Measurements from ENCODE around the gene PASK.

PASK gene

DNA sequence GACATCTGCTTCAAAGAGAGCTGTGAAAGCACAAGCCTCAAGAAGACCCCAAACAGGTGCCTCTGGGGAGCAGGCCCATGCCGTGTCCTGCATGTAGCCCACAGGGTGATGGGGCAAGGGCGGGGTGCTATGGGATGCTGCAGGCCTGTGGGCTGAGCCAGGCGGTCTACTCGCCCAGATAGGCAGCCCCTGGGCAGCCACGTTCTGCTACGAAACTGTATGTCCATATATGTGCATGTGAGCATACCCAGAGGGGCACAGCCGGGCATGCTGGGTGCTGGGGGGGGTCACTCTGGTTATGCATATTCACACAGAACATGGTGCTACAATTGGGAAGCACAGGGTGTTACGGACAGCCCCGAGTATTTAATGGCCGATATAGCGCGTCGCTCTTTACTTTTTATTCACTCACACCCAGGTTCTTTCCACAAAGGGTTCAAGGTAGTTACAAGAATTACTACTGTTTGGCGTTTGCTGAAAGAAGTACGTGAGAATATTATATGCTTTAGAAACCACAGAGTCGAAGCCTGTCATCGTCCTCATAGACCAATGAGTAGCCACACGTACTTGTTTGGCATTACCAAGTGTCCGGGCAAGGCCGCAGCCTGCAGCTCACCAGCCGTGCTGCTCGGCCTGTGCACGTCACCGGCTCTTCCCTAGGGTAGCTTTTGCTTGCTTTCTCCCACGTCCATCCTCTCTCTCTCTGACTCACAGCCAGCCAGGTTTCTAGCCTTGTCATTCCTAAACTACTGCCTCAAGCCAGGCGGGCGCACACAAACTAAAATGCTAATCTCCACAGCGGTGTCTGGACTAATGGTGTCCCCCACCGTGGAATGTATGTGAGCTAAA, 61.6 kb downstream of the PASK start:
- H3K27ac ChIP-seq (ENCODE audit: insufficient read depth, low read depth, low read length, poor library complexity, severe bottlenecking), result no peak overlapping the region
- H3K36me3 ChIP-seq (ENCODE audit: control insufficient read depth, insufficient read depth, low read length), result peaks cover 31% of the 10 kb centered on the region
- no peak overlapping the region for H3K4me3 ChIP-seq (ENCODE audit: insufficient read depth, low read depth, low read length)
- H3K9me3 ChIP-seq (ENCODE audit: control insufficient read depth, low read length), result no peaks in the 10 kb centered on the region
- 95 to 96% methylated on average over 29 of the region's 29 CpGs for WGBS, 2 experiments
- no peaks in the 10 kb centered on the region for H3K27me3 ChIP-seq (ENCODE audit: control insufficient read depth, insufficient read depth, low read length, poor library complexity, severe bottlenecking)
- no peaks in the 10 kb centered on the region for H3K4me1 ChIP-seq (ENCODE audit: control insufficient read depth, insufficient read depth, low read length)

- no peak overlapping the region for H3K27ac ChIP-seq (ENCODE audit: insufficient read depth, low read depth, low read length, poor library complexity, severe bottlenecking)
- 92 to 95% methylated on average over 4 of the region's 4 CpGs for WGBS, 2 experiments
- no peaks in the 10 kb centered on the region for H3K9me3 ChIP-seq (ENCODE audit: control insufficient read depth, low read length)
- no peaks in the 10 kb centered on the region for H3K27me3 ChIP-seq (ENCODE audit: control insufficient read depth, insufficient read depth, low read length, poor library complexity, severe bottlenecking)
- no peak overlapping the region for H3K4me3 ChIP-seq (ENCODE audit: insufficient read depth, low read depth, low read length)
- peaks cover 20% of the 10 kb centered on the region for H3K36me3 ChIP-seq (ENCODE audit: control insufficient read depth, insufficient read depth, low read length)
- no peaks in the 10 kb centered on the region for H3K4me1 ChIP-seq (ENCODE audit: control insufficient read depth, insufficient read depth, low read length)
Observed at GRCh38 chr2:241084856-241085444, 64.3 kb downstream of the PASK start.

GRCh38 chr2:241083091-241083415, 66.2 kb downstream of the PASK start:
- H3K4me3 ChIP-seq (ENCODE audit: insufficient read depth, low read depth, low read length), result no peak overlapping the region
- no peaks in the 10 kb centered on the region for H3K4me1 ChIP-seq (ENCODE audit: control insufficient read depth, insufficient read depth, low read length)
- H3K27ac ChIP-seq (ENCODE audit: insufficient read depth, low read depth, low read length, poor library complexity, severe bottlenecking), result no peak overlapping the region
- no peaks in the 10 kb centered on the region for H3K27me3 ChIP-seq (ENCODE audit: control insufficient read depth, insufficient read depth, low read length, poor library complexity, severe bottlenecking)
- peaks cover 9% of the 10 kb centered on the region for H3K36me3 ChIP-seq (ENCODE audit: control insufficient read depth, insufficient read depth, low read length)
- no peaks in the 10 kb centered on the region for H3K9me3 ChIP-seq (ENCODE audit: control insufficient read depth, low read length)
- 86% methylated on average over 5 of the region's 5 CpGs for WGBS, 2 experiments

- WGBS, 2 experiments, result 87 to 88% methylated on average over 14 of the region's 14 CpGs
- H3K27ac ChIP-seq (ENCODE audit: insufficient read depth, low read depth, low read length, poor library complexity, severe bottlenecking), result no peak overlapping the region
Observed at GRCh38 chr2:241082341-241083090, 66.8 kb downstream of the PASK start.

GRCh38 chr2:241081643-241082340, 67.5 kb downstream of the PASK start:
- no peak overlapping the region for H3K27ac ChIP-seq (ENCODE audit: insufficient read depth, low read depth, low read length, poor library complexity, severe bottlenecking)
- H3K27me3 ChIP-seq (ENCODE audit: control insufficient read depth, insufficient read depth, low read length, poor library complexity, severe bottlenecking), result no peaks in the 10 kb centered on the region
- 89% methylated on average over 28 of the region's 28 CpGs for WGBS, 2 experiments
- no peaks in the 10 kb centered on the region for H3K4me1 ChIP-seq (ENCODE audit: control insufficient read depth, insufficient read depth, low read length)
- H3K4me3 ChIP-seq (ENCODE audit: insufficient read depth, low read depth, low read length), result no peak overlapping the region
- H3K36me3 ChIP-seq (ENCODE audit: control insufficient read depth, insufficient read depth, low read length), result no peaks in the 10 kb centered on the region
- H3K9me3 ChIP-seq (ENCODE audit: control insufficient read depth, low read length), result no peaks in the 10 kb centered on the region

More at GRCh38 chr2:241082341-241083090, 66.8 kb downstream of the PASK start:
- Histone ChIP-seq H3K36me3 (ENCODE audit: control insufficient read depth, insufficient read depth, low read length) (peaks cover 5% of the 10 kb centered on the region), H3K4me1 (ENCODE audit: control insufficient read depth, insufficient read depth, low read length) (no peaks in the 10 kb centered on the region), H3K4me3 (ENCODE audit: insufficient read depth, low read depth, low read length) (no peak overlapping the region), H3K27me3 (ENCODE audit: control insufficient read depth, insufficient read depth, low read length, poor library complexity, severe bottlenecking) (no peaks in the 10 kb centered on the region), H3K9me3 (ENCODE audit: control insufficient read depth, low read length) (no peaks in the 10 kb centered on the region)

DNA sequence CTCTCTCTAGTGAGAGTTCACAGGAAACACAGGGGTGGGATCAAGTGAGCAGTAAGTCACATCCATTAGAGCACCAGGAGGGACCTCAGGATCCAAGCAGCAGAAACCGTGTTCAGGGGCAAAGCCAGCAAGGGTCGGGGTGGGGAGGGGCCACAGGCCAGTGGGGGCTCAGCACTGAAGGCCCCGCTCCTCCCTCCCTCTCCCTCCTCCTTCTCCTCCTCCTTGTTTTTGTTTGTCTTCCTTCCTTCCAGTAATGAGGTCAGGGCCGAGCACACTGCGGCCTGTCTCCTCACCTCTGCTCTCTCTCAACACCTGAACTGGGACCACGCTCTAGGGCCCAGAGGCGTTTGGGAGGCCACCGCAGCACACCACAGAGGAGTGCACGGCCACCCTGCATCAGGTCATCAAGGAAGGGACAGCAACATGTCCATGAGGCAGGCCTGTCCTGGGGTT, 68.1 kb downstream of the PASK start:
- Histone ChIP-seq H3K4me1 (ENCODE audit: control insufficient read depth, insufficient read depth, low read length) (no peaks in the 10 kb centered on the region), H3K36me3 (ENCODE audit: control insufficient read depth, insufficient read depth, low read length) (no peaks in the 10 kb centered on the region), H3K27me3 (ENCODE audit: control insufficient read depth, insufficient read depth, low read length, poor library complexity, severe bottlenecking) (no peaks in the 10 kb centered on the region), H3K27ac (ENCODE audit: insufficient read depth, low read depth, low read length, poor library complexity, severe bottlenecking) (no peak overlapping the region), H3K9me3 (ENCODE audit: control insufficient read depth, low read length) (no peaks in the 10 kb centered on the region), H3K4me3 (ENCODE audit: insufficient read depth, low read depth, low read length) (no peak overlapping the region)
- WGBS, 2 experiments, result 80 to 81% methylated on average over 9 of the region's 9 CpGs

DNA sequence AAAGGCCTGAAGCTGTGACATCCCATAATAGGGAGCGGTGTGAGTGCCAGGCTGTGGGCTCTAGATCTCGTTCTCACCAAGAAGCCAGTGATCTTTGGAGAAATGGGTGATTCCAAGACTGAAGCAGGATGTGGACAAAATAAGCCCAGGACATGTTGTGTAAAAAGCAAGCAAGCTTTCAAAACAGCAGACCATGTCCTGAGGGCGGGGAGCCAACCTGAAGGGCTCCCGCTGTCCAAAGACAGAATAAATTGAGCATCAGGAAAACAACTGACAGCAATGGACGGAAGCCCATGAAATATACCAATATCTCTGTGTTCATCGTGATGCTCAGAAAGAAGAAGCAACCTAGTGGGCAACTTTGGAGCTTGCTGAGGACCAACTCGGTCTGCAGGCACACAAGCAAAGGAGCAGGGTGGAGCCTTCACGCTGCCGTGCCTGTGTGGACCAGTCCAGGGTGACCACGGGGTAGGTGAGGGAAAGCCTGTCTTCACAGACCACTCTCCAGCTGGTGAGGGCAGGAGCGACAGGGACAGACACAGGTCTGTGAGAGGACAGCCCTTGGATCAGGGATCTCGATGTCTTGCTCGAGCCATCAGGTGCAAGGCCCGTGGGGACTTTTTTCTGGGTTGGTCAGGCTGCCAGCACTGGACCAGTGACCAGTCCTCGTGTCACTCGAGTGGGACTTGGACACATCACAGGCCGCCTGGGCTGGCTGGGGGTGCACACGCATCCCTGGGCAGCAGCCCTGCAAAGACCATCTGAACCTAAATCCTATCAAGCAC, 68.7 kb downstream of the PASK start:
- Histone ChIP-seq H3K4me1 (ENCODE audit: control insufficient read depth, insufficient read depth, low read length) (no peaks in the 10 kb centered on the region), H3K27me3 (ENCODE audit: control insufficient read depth, insufficient read depth, low read length, poor library complexity, severe bottlenecking) (no peaks in the 10 kb centered on the region), H3K9me3 (ENCODE audit: control insufficient read depth, low read length) (no peaks in the 10 kb centered on the region), H3K36me3 (ENCODE audit: control insufficient read depth, insufficient read depth, low read length) (no peaks in the 10 kb centered on the region), H3K4me3 (ENCODE audit: insufficient read depth, low read depth, low read length) (no peak overlapping the region), H3K27ac (ENCODE audit: insufficient read depth, low read depth, low read length, poor library complexity, severe bottlenecking) (no peak overlapping the region)
- 92 to 93% methylated on average over 18 of the region's 18 CpGs for WGBS, 2 experiments

GRCh38 chr2:241074901-241075540, 74.3 kb downstream of the PASK start:
- Histone ChIP-seq H3K4me3 (ENCODE audit: insufficient read depth, low read depth, low read length) (no peak overlapping the region), H3K9me3 (ENCODE audit: control insufficient read depth, low read length) (no peaks in the 10 kb centered on the region), H3K27ac (ENCODE audit: insufficient read depth, low read depth, low read length, poor library complexity, severe bottlenecking) (no peak overlapping the region), H3K27me3 (ENCODE audit: control insufficient read depth, insufficient read depth, low read length, poor library complexity, severe bottlenecking) (no peaks in the 10 kb centered on the region), H3K4me1 (ENCODE audit: control insufficient read depth, insufficient read depth, low read length) (peaks cover 3% of the 10 kb centered on the region), H3K36me3 (ENCODE audit: control insufficient read depth, insufficient read depth, low read length) (no peaks in the 10 kb centered on the region)
- 94 to 96% methylated on average over 15 to 16 of the region's 16 CpGs for WGBS, 2 experiments
